GM19099 (cell line): ENCODE data around the gene SLC47A2.

ENCODE experiments used
- POLR2A ChIP-seq: IDR thresholded peaks from 3 replicates; pipeline ENCODE4 v1.6.1; 2011; ENCODE audit warnings: low read depth; ENCODE audit not compliant: insufficient read length; ENCODE audit errors: extremely low read depth

SLC47A2 gene

GRCh38 chr17:19739241-19740201, 23.1 kb upstream of the SLC47A2 start:
- no peak for TF ChIP-seq POLR2A

GRCh38 chr17:19738757-19739156, 22.4 kb upstream of the SLC47A2 start:
- no peak for TF ChIP-seq POLR2A

GRCh38 chr17:19738073-19738449, 21.7 kb upstream of the SLC47A2 start:
- TF ChIP-seq POLR2A, result no peak

- no peak for TF ChIP-seq POLR2A
Measured at GRCh38 chr17:19737305-19738072, 21.1 kb upstream of the SLC47A2 start.

GRCh38 chr17:19736071-19736470, 19.7 kb upstream of the SLC47A2 start:
- no peak for TF ChIP-seq POLR2A

- no peak for TF ChIP-seq POLR2A
Measured at GRCh38 chr17:19733953-19734526, 17.7 kb upstream of the SLC47A2 start.

GRCh38 chr17:19731626-19732025, 15.2 kb upstream of the SLC47A2 start:
- no peak for TF ChIP-seq POLR2A

GRCh38 chr17:19730843-19731242, 14.5 kb upstream of the SLC47A2 start:
- TF ChIP-seq POLR2A, result no peak

- no peak for TF ChIP-seq POLR2A
Measured at GRCh38 chr17:19729900-19730299, 13.5 kb upstream of the SLC47A2 start.

- no peak for TF ChIP-seq POLR2A
Measured at GRCh38 chr17:19728084-19728495, 11.7 kb upstream of the SLC47A2 start.

- TF ChIP-seq POLR2A, result no peak
Measured at GRCh38 chr17:19727501-19728078, 11.2 kb upstream of the SLC47A2 start.

- TF ChIP-seq POLR2A, result no peak
Measured at GRCh38 chr17:19726631-19727376, 10.4 kb upstream of the SLC47A2 start.

- no peak for TF ChIP-seq POLR2A
Measured at GRCh38 chr17:19725486-19725885, 9.1 kb upstream of the SLC47A2 start.
